CD14-positive monocyte (primary cell): ENCODE data around the gene SRC. TPM values are rescaled to one million over a fixed set of nuclear protein-coding genes. Genes with fewer than 3 reads are reported as not detected.

ENCODE experiments used
- DNase-seq, 3 donors: peaks; one replicate each; pipeline ENCODE4 v3.0.0-alpha.2; 2011 to 2022
- H2AFZ ChIP-seq: 2 replicates; pipeline ENCODE4 v1.6.0; 2012; ENCODE audit warnings: mild to moderate bottlenecking, low read depth, low read length, inconsistent platforms; ENCODE audit not compliant: insufficient read depth, poor library complexity, severe bottlenecking
- H3K27ac ChIP-seq, 2 donors: 1 replicate in 1 of 2; 2 replicates in 1 of 2; pipeline ENCODE4 v1.5.1; 2012 to 2013; ENCODE audit warnings: low read length in 2 of 2, control low read depth in 1 of 2, inconsistent platforms in 1 of 2, low read depth in 1 of 2, mild to moderate bottlenecking in 1 of 2
- H3K27me3 ChIP-seq, 2 donors: one replicate each; pipeline versions ENCODE4 v1.6.0 to v1.6.1; 2011 to 2013; ENCODE audit warnings: low read length in 2 of 2; ENCODE audit not compliant: control insufficient read depth in 2 of 2, insufficient read depth in 2 of 2
- H3K36me3 ChIP-seq, 2 donors: replicated peaks in 1 of 2; 1 replicate in 1 of 2; 2 replicates in 1 of 2; pipeline versions ENCODE4 v1.5.1 to v1.6.1; 2012 to 2013; ENCODE audit warnings: low read length in 2 of 2, control low read depth in 1 of 2, inconsistent platforms in 1 of 2, mild to moderate bottlenecking in 1 of 2; ENCODE audit not compliant: insufficient read depth in 2 of 2, control insufficient read depth in 1 of 2
- H3K4me1 ChIP-seq, 2 donors: 1 replicate in 1 of 2; 2 replicates in 1 of 2; pipeline versions ENCODE4 v1.5.1 to v1.6.1; 2012 to 2013; ENCODE audit warnings: low read length in 2 of 2, control low read depth in 1 of 2, inconsistent platforms in 1 of 2, mild to moderate bottlenecking in 1 of 2, moderate library complexity in 1 of 2; ENCODE audit not compliant: insufficient read depth in 2 of 2, control insufficient read depth in 1 of 2
- H3K4me2 ChIP-seq: replicated peaks from 2 replicates; pipeline ENCODE3; 2012; ENCODE audit warnings: low read length, moderate library complexity, mild to moderate bottlenecking; ENCODE audit not compliant: poor library complexity, severe bottlenecking; ENCODE audit errors: extremely low read depth
- H3K4me3 ChIP-seq, 3 experiments: fragments of 200-600 bp in 1 of 3; sonication (generic) in 1 of 3; replicated peaks in 1 of 3; 1 replicate in 2 of 3; 2 replicates in 1 of 3; pipeline ENCODE4 v1.5.1; 2011 to 2013; ENCODE audit warnings: low read length in 3 of 3, mild to moderate bottlenecking in 3 of 3, control low read depth in 2 of 3, low read depth in 2 of 3, inconsistent platforms in 1 of 3, moderate library complexity in 1 of 3
- H3K79me2 ChIP-seq: 2 replicates; pipeline ENCODE4 v1.6.0; 2012; ENCODE audit warnings: mild to moderate bottlenecking, control low read depth, inconsistent platforms, low read length, moderate library complexity; ENCODE audit not compliant: insufficient read depth
- H3K9ac ChIP-seq: 2 replicates; pipeline ENCODE4 v1.6.0; 2017; ENCODE audit warnings: low read length, mild to moderate bottlenecking; ENCODE audit not compliant: insufficient read depth, poor library complexity, severe bottlenecking
- H3K9me3 ChIP-seq, 2 donors: replicated peaks in 1 of 2; 1 replicate in 1 of 2; 2 replicates in 1 of 2; pipeline versions ENCODE4 v1.5.1 to v1.6.1; 2012 to 2013; ENCODE audit warnings: low read length in 2 of 2, control low read depth in 1 of 2; ENCODE audit not compliant: control insufficient read depth in 1 of 2, insufficient read depth in 1 of 2
- H4K20me1 ChIP-seq: 2 replicates; pipeline ENCODE4 v1.6.0; 2012; ENCODE audit warnings: mild to moderate bottlenecking, low read length, control low read depth, moderate library complexity; ENCODE audit not compliant: insufficient read depth
- H3K27ac Mint-ChIP-seq, 7 donors: one replicate each; pipeline ENCODE4 v1.8.0; 2020; ENCODE audit warnings: mild to moderate bottlenecking in 7 of 7, mixed read lengths in 7 of 7, moderate library complexity in 6 of 7, inconsistent platforms in 2 of 7
- H3K27me3 Mint-ChIP-seq, 3 donors: one replicate each; pipeline ENCODE4 v1.8.0; 2021 to 2022; ENCODE audit warnings: low read depth in 3 of 3, mild to moderate bottlenecking in 3 of 3, mixed read lengths in 3 of 3, moderate library complexity in 3 of 3, inconsistent platforms in 1 of 3
- H3K36me3 Mint-ChIP-seq, 2 donors: one replicate each; pipeline ENCODE4 v1.8.0; 2020; ENCODE audit warnings: mixed read lengths in 2 of 2, inconsistent platforms in 1 of 2, mild to moderate bottlenecking in 1 of 2
- H3K4me1 Mint-ChIP-seq: one replicate; pipeline ENCODE4 v1.8.0; 2020; ENCODE audit warnings: mild to moderate bottlenecking, mixed read lengths
- H3K4me3 Mint-ChIP-seq, 2 donors: one replicate each; pipeline ENCODE4 v1.8.0; 2020; ENCODE audit warnings: mild to moderate bottlenecking in 2 of 2, mixed read lengths in 2 of 2, moderate library complexity in 1 of 2
- H3K9me3 Mint-ChIP-seq, 7 donors: one replicate each; pipeline ENCODE4 v1.8.0; 2020 to 2022; ENCODE audit warnings: mixed read lengths in 7 of 7, mild to moderate bottlenecking in 6 of 7, moderate library complexity in 6 of 7, inconsistent platforms in 2 of 7
- CTCF ChIP-seq: fragments of 200-600 bp; IDR thresholded peaks from one replicate; pipeline ENCODE4 v1.8.0; 2022; ENCODE audit warnings: antibody characterized with exemption, mild to moderate bottlenecking
- WGBS: methylation state at CpG from one replicate; pipeline ENCODE4 v1.1.5; 2013; ENCODE audit warnings: missing lambda C conversion rate; ENCODE audit not compliant: insufficient coverage; 5-methylcytosine and 5-hydroxymethylcytosine counted together
- intact Hi-C, 2 donors: fragments of 100-400 bp; cut with micrococcal nuclease; formaldehyde crosslinking; loops; one replicate each; pipeline versions ENCODE4 v1.15.0 to v1.15.1; 2023
- polyA plus RNA-seq, 3 donors: library from polyadenylated mRNA; depleted of rRNA in 1 of 3; unstranded in 2 of 3; stranded (reverse) in 1 of 3; fragments of 300-500 nt in 2 of 3; fragments of >200 nt in 1 of 3; fragmentation: Illumina TruSeq in 2 of 3; gene quantifications; 1 replicate in 2 of 3; 2 replicates in 1 of 3; pipeline ENCODE4 v1.2.3, GENCODE V29; 2012 to 2021

Gene SRC
- polyA plus RNA-seq, 3 donors, result 4.9 to 55.1 (median 6.8) TPM

GRCh38 chr20:37422791-37423286 is 76.9 kb downstream of the SRC start:
- H2AFZ ChIP-seq, result no peak overlapping the region

DNA sequence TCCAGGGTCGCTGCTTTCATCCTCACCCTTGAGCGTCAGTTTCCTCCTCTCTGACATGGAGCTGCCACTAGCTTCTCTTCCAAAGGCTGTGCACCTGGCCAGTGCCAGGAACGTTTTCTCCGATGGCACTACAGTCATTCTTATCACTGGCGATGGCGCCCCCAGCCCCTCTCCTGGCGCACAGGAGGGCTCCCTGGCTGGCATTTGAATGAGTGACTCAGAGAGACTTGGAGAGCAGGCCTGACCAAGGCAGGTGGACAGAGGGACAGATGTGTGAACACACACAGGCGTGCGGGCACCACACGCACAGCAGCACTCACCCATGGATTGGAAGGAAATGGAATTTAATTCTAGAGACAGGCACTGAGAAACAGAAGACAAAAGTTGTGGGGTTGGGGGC is 77.6 kb downstream of the SRC start:
- 96% methylated on average over 7 of the region's 10 CpGs for WGBS
- intact Hi-C loops, result no loop called here
- H3K36me3 ChIP-seq, result no peaks in the 10 kb centered on the region
- no peaks in the 10 kb centered on the region for H3K4me1 ChIP-seq
- H3K79me2 ChIP-seq, result no peaks in the 10 kb centered on the region
- Mint-ChIP-seq H3K27me3 (peaks cover 24 to 31% (median 26%) of the 10 kb centered on the region in 3 donors), H3K36me3 (no peaks in the 10 kb centered on the region), H3K9me3 (no peaks in the 10 kb centered on the region), H3K4me3 (no peak overlapping the region), H3K4me1 (no peaks in the 10 kb centered on the region), H3K27ac (no peak overlapping the region)
- H3K27me3 ChIP-seq, result peaks cover 0 to 31% of the 10 kb centered on the region in 2 donors
- DNase-seq, result no peak
- TF ChIP-seq CTCF, result no peak
- no peaks in the 10 kb centered on the region for H4K20me1 ChIP-seq
- H3K4me2 ChIP-seq, result no peak overlapping the region
- no peak overlapping the region for H3K4me3 ChIP-seq
- H3K27ac ChIP-seq, result no peak overlapping the region
- no peaks in the 10 kb centered on the region for H3K9me3 ChIP-seq
- H2AFZ ChIP-seq, result no peak overlapping the region
- H3K9ac ChIP-seq, result no peak overlapping the region

More at GRCh38 chr20:37422791-37423286, 76.9 kb downstream of the SRC start:
- H3K4me3 ChIP-seq, result no peak overlapping the region
- H3K79me2 ChIP-seq, result no peaks in the 10 kb centered on the region
- WGBS, result 65% methylated on average over 4 of the region's 11 CpGs
- H3K27me3 Mint-ChIP-seq, result peaks cover 24 to 31% (median 26%) of the 10 kb centered on the region in 3 donors
- no peak overlapping the region for H3K4me2 ChIP-seq
- H3K36me3 ChIP-seq, result no peaks in the 10 kb centered on the region
- intact Hi-C loops, result no loop called here
- no peaks in the 10 kb centered on the region for H3K9me3 ChIP-seq
- H3K27me3 ChIP-seq, result peaks cover 0 to 31% of the 10 kb centered on the region in 2 donors
- no peak for TF ChIP-seq CTCF
- H3K9me3 Mint-ChIP-seq, result no peaks in the 10 kb centered on the region
- H3K4me1 Mint-ChIP-seq, result no peaks in the 10 kb centered on the region
- DNase-seq, result no peak
- H3K4me1 ChIP-seq, result no peaks in the 10 kb centered on the region
- no peaks in the 10 kb centered on the region for H4K20me1 ChIP-seq
- no peak overlapping the region for H3K4me3 Mint-ChIP-seq
- no peaks in the 10 kb centered on the region for H3K36me3 Mint-ChIP-seq
- no peak overlapping the region for H3K27ac ChIP-seq
- H3K27ac Mint-ChIP-seq, result no peak overlapping the region
- no peak overlapping the region for H3K9ac ChIP-seq
